ENCODE data around the gene NANOS1. TPM values are rescaled to one million over a fixed set of nuclear protein-coding genes. Genes with fewer than 3 reads are reported as not detected.
A peak's percentile ranks its signal among the peaks of the same experiment; 100 is the strongest.

Gene NANOS1
- total and polyA plus RNA-seq, 2 of the 8 experiments (the other 6 are each of a cell fraction or from before 2014, with no cell fraction given), result 3.1 to 3.9 TPM

- Histone ChIP-seq H3K4me2 (ENCODE audit: insufficient read depth in 1 of 2, low read depth in 2 of 2, low read length in 2 of 2) (peak overlapping the region; percentile 71 to 73), H3K36me3 (ENCODE audit: control insufficient read depth in 2 of 4, insufficient read depth in 4 of 4, low read length in 3 of 4) (peaks cover 0 to 12% (median 3%) of the 10 kb centered on the region in 4 experiments; a peak in 2 of 8 replicates), H3K4ac (replicated peaks; ENCODE audit: insufficient read length, low read depth, low read length) (no peak overlapping the region), H3K23me2 (ENCODE audit: low read depth, low read length) (peaks cover 11% of the 10 kb centered on the region), H2BK15ac (ENCODE audit: low read length) (no peak overlapping the region), H2AK5ac (ENCODE audit: low read depth, low read length) (no peak overlapping the region), H4K20me1 (replicated peaks in 1 of 2; ENCODE audit: control insufficient read depth in 1 of 2, insufficient read depth in 2 of 2, low read length in 2 of 2) (peaks cover 12 to 17% of the 10 kb centered on the region in 2 experiments), H3K4me3 (ENCODE audit: extremely low read depth in 1 of 4, insufficient read depth in 2 of 4, low read depth in 3 of 4, low read length in 4 of 4) (peak overlapping the region; percentile 77 to 96 (median 90); a peak in 7 of 8 replicates), H3K27ac (ENCODE audit: low read depth, low read length) (no peak overlapping the region), H4K91ac (replicated peaks; ENCODE audit: insufficient read length, low read length) (no peak overlapping the region), H3K79me1 (ENCODE audit: low read depth, low read length) (no peaks in the 10 kb centered on the region), H3K23ac (ENCODE audit: insufficient read length) (no peak overlapping the region), H4K5ac (ENCODE audit: insufficient read length, low read depth, low read length) (peak overlapping the region; percentile 21), H4K8ac (ENCODE audit: extremely low read depth, insufficient read depth, low read length) (no peak overlapping the region), H2BK5ac (ENCODE audit: low read depth, low read length) (no peak overlapping the region), H3K18ac (ENCODE audit: extremely low read depth, low read length) (no peak overlapping the region), H3K79me2 (ENCODE audit: control insufficient read depth in 1 of 2, insufficient read depth in 2 of 2, low read length in 2 of 2) (peaks cover 59 to 73% of the 10 kb centered on the region in 2 experiments), H2AFZ (ENCODE audit: low read length) (no peak overlapping the region), H3K9ac (replicated peaks in 1 of 4; ENCODE audit: extremely low read depth in 1 of 4, low read depth in 3 of 4, low read length in 3 of 4) (peak overlapping the region; percentile 21 to 98 (median 60); a peak in 6 of 7 replicates), H2BK120ac (replicated peaks; ENCODE audit: low read depth, low read length) (no peak overlapping the region), H3K9me3 (ENCODE audit: insufficient read depth in 2 of 2, low read depth in 1 of 2, low read length in 1 of 2) (no peaks in the 10 kb centered on the region), H2BK12ac (ENCODE audit: low read depth, low read length) (no peak overlapping the region), H3K56ac (replicated peaks; ENCODE audit: insufficient read length, low read depth, low read length) (no peak overlapping the region), H2BK20ac (ENCODE audit: low read length) (no peak overlapping the region), H3K14ac (ENCODE audit: insufficient read length) (no peak overlapping the region), H3K27me3 (replicated peaks in 1 of 4; ENCODE audit: control insufficient read depth in 3 of 4, extremely low read depth in 1 of 4, insufficient read depth in 3 of 4, low read length in 3 of 4) (no peaks in the 10 kb centered on the region), H3K4me1 (replicated peaks in 1 of 4; ENCODE audit: control insufficient read depth in 3 of 4, insufficient read depth in 4 of 4, low read length in 3 of 4) (no peaks in the 10 kb centered on the region; a peak in 2 of 7 replicates)
- TF ChIP-seq SIN3A (conservative IDR thresholded peaks at IDR 0.05 in 1 of 2, IDR thresholded peaks at IDR 0.05 in 1 of 2; ENCODE audit: low read depth in 1 of 2, low read length in 2 of 2), result no peak
- TF ChIP-seq PHF8 (conservative IDR thresholded peaks at IDR 0.05; ENCODE audit: low read depth, low read length), result no peak
- TF ChIP-seq TAF7 (optimal IDR thresholded peaks at IDR 0.05; ENCODE audit: borderline replicate concordance, low read depth, low read length), result no peak
- TF ChIP-seq NRF1 (IDR thresholded peaks at IDR 0.05; ENCODE audit: low read depth, low read length), result no peak
- TF ChIP-seq BRCA1 (IDR thresholded peaks at IDR 0.05; ENCODE audit: low read depth, low read length), result no peak
- TF ChIP-seq CBX8 (IDR thresholded peaks at IDR 0.05; ENCODE audit: borderline replicate concordance, low read depth, low read length), result no peak
- TF ChIP-seq HDAC6 (IDR thresholded peaks at IDR 0.05; ENCODE audit: low read depth, low read length), result no peak
- no peak for TF ChIP-seq RXRA (IDR thresholded peaks at IDR 0.05; ENCODE audit: insufficient read depth, low read depth, low read length)
- no peak for TF ChIP-seq YY1 (IDR thresholded peaks at IDR 0.05; ENCODE audit: low read depth, low read length)
- no peak for TF ChIP-seq CBX5 (IDR thresholded peaks at IDR 0.05; ENCODE audit: low read depth, low read length)
- TF ChIP-seq MAFK (IDR thresholded peaks at IDR 0.05; ENCODE audit: low read depth, low read length), result no peak
- TF ChIP-seq E2F6 (IDR thresholded peaks at IDR 0.05), result no peak
- DNase-seq (ENCODE audit: low read depth in 1 of 2, low spot score in 2 of 2) (no peak), FAIRE-seq (no peak)
- POLR2A ChIA-PET (ENCODE audit: partially characterized antibody), result interaction anchor here (0.7 to 4.2 kb wide), 10 partner anchors 8 to 121 kb away, joined by 3 to 30 read pairs (median 8); partner anchors contain the start of genes DENND10 and NANOS1
- CTCF ChIA-PET (ENCODE audit: partially characterized antibody), result no interaction called here
- 73% methylated on average over 10 of the region's 10 CpGs; no CpG with 5 or more reads in 1 of the 2 experiments for WGBS, 2 experiments (ENCODE audit: extremely low coverage in 1 of 2, insufficient coverage in 1 of 2, insufficient read length in 1 of 2, insufficient replicate concordance in 2 of 2, low coverage in 1 of 2, low lambda C conversion rate in 2 of 2, missing lambda C conversion rate in 1 of 2)
Observed at GRCh38 chr10:119078422-119079179, 49.1 kb downstream of the NANOS1 start.
